ENCODE results near the gene INAFM2.

GRCh38 chr15:40345225-40345866 is 21.9 kb downstream of the INAFM2 start:
- TF ChIP-seq CTCF (IDR thresholded peaks at IDR 0.05) = no peak
- no peak for TF ChIP-seq EZH2phosphoT487 (IDR thresholded peaks at IDR 0.05)
